Measurements from ENCODE around the gene RPTOR.

The RPTOR gene

DNA sequence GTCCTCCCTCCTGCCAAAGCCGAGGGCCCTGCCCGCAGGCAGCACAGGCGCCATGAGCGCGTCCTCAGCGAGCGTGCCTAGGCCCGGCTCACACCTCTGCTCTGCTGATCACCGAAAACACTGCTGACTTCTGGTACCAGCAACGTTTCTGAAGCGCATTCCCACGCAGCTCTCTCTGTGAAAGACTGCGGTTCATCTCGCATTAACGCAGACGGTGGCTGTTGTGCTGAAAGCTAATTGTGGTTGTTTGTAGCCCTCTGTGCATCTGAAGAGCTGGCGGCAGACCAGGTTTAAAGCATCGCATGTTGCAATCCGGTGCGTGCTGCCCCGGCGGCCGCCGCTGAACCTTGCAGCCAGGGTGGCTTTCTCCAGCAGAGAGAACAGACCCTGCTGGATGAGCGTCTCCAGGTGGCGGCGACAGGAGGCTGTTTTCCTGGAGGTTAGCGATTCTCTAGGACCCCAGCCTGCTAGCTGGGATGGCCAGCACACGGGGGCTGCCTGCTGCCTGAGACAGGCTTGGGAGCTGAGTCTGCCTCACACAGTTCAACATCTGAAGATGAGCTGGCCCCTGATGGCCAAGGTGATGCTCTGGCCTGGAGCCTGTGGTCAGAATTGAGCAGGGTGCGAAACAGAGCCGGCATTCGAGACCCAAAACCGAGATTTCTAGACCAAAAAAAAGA, 397.2 kb downstream of the RPTOR start:
- peak; percentile 74 for DNase-seq

DNA sequence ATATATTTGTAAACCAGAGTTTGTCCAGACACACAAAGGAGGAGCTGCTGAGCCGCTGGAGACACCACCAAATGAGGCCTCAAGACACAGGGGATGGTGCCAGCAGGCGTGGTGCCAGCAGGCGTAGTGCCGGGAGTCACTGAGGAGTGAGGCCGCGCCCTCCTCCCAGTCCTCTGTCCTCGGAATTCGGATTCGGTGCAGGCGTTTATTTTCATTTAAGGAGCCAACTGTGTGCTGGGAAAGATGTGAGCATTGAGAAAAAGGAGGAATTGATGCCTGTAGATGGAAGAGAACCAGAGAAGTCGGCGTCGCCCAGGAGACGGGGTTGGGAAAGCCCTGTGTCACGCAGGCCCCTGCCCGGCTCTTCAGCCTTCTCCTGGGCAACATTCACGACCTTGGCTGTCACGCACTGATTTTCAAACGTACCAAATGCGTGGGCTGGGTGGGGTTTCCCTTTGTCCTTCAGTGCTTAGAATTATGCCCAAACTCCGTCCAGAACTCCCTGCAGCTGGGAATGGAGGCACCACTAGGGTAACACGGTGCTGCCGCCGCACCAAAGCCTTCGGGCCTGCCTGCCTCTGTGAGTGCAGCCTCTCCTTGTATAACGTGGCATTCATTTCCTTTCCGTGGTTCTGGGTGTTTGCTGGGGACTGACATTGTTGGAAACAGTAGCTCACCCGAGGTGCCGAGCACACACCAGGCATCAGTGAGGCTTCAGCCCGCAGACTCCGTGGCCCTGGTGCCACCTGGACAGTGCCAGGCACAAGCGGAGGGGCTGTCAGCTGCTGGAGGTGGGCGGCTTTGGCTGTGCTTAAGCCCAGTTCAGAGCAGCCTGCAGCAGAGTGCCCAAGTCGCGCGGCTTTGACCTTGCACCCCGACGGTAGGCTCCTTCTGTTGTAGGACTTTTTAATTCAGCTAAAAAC, 398.0 kb downstream of the RPTOR start:
- DNase-seq: no peak

DNA sequence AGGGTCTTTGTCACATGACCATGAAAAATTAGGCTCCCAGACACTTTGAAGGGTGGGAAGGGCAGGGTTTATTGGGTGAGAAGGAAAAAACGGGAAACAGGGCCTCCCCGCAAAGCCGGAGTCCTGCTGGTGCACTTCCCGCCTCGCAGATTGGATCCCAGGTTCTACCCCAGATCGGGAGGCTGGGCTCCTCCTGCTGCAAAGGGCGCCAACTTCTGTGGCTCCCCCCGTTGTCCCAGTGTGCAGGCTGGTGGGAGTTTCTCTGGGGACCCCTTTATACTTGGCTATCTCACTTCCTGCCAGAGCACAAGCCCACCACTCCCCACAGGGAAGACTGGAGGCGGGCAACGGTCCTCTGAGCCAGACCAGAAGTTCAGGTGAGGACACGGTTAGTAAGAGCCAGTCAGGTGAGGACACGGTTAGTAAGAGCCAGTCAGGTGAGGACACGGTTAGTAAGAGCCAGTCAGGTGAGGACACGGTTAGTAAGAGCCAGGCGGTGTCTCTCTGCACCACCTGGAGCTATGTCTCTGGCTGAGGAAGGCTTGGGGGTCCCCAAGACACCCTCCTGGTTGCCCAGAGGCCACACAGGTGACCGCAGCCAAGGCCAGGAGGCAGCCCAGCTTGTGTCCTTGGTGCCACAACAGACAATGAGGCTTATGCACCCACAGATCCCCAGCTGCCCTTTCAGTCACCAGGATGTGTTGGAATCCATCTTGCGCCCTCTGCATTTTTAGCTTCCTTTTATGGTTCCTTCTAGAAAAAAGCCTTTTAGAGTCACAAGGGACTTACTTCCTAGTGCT, 398.9 kb downstream of the RPTOR start:
- no peak for DNase-seq

DNA sequence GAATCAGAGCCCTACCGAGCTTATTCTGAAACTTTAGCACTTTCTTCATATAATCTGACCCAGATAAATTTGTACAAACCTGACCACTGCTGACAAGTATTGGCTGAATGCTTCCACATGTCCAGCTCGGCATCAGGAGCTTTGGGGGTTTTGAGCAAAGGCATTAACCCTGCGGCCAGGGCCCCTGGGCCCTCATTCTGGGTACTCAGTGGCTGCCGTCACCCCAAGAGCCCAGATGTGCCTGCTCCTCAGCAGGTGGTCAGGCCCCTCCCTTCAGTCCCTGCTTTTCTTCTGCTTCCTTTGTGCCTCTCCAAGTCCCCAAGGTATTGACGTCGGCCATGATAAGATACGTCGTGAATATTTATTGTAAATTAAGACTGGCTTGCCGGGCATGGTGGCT, 399.7 kb downstream of the RPTOR start:
- no peak for DNase-seq

DNA sequence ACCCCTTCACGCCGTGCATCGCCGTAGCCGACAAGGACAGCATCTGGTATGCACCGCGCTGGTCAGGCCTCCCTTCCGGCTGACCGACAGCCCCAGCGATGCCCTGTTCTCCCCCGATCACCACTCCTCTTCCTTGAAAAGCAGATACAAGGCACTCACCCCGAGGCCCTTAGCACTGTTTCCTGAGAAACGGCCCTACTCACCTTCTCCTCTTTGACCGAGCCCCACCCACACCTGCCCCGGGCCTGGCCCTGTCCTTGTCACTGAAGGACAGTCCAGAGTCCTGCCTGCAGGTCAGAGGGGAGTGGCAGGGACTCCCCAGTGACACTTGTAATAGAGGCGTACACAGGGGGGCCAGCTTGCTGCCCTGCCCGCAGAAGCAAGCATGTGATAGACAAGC, 401.1 kb downstream of the RPTOR start:
- DNase-seq: no peak

DNA sequence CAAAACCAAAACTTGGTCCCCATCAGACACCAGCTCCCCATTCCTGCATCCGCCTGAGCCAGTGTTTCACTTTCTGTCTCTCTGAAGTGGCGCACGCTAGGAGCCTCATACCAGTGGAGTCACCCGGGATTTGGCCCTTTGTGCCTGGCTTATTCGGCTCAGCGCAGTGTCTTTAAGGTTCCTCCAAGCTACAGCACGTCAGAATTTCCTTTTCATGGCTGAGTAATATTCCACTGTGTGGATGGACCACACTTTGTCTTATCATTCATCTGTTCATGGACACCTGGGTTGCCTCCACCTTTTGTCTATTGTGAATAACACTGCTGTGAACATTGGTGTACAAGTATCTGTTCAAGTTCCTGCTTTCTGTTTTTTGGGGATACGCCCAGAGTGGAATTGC, 401.8 kb downstream of the RPTOR start:
- DNase-seq: no peak

DNA sequence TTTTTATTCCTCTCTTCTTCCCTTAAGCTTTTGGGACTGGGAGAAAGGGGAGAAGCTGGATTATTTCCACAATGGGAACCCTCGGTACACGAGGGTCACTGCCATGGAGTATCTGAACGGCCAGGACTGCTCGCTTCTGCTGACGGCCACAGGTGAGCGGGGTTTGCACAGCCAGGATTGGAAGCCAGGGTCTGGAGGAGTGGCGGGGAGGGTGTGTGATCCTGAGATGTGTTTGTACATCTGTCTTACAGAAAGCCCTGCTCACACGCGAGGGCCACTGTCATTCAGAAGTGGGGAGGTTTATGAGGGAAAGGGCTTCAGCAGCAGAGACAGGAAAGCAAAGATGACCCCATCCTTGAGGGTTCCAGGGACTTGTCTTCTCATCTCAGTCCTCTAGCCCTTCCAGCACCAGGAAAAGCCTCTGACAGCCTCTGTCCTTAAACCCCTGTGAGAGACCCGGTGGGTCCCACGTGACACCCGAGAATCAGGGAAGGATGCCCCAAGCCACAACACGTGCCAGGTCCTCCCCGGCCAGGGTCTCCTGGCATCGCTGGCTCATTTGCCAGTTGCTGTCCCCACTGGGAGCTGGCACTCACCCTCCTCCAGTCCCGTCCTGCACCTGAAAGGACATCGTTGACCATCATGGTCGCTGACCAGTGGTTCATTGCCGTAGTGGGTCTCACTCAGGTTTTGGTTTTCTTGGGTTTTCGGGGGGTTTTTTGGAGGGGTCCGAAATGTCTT, 402.7 kb downstream of the RPTOR start:
- DNase-seq: no peak

DNA sequence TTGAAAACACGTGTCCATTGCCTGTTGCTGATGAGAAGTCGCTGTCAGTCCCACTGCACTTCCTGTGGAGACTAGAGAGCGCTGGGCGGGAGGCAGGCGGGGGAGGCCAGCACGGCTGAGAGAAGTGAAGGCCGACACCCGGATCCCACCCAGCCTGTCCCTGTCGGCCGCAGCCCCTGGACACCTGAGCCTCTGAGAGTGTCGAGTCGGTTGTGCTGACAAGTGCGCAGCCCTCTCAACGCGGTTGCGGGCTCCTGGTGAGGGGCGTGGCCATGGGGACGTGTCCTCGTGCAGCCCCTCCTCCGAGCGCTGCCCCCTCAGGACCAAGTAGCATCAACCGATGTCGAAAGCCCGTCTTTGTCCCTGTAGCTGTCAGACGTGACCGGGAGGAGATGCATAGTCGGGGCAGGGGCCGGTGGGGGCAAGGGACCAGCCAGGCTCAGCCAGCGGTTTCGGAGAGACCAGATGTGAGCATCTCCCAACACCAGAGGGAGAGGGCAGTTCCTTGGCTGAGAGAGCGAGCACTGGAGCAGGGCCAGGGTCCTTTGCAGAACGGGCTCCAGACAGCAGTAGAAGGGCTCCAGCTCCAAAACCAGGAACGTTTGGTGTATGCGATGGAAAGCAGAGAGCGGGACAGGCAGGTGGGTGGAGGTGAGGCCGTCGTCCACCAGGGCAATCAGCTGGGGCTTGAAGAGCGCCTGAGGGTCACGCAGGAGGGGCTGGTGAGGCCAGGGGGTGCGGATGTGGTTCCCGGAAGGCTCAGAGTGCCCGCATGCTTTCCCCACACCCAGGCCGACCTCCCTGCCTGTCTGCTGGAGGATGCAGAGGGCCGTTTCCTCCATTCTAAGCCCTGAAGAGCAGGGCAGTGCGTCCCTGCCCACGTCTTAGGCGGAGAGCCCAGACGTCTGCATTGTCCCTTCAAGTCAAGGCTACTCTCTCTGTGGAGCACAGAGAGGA, 403.7 kb downstream of the RPTOR start:
- DNase-seq: no peak

DNA sequence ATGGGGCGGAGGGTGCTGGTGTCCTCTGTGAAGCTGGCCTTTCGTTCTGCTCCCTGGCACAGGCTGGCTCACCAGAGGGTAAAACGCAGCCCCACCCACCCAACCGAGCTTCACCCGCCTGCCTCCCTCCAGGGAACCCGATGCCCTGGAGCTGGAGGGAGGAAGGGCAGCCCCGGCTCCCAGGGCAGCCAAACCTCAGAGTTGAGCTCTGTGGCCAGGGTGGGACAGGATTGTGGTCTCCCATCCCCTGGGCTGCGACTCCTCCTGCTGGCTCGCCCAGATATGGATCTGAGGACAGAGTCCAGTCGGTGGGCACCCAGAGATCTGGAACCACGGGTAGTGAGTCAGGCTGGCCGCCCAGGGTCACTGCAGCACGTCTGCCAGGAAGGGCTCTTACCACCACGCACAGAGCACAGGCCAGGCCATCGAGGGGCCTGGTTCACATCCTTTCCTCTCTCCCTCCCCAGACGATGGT, 404.4 kb downstream of the RPTOR start:
- no peak for DNase-seq

DNA sequence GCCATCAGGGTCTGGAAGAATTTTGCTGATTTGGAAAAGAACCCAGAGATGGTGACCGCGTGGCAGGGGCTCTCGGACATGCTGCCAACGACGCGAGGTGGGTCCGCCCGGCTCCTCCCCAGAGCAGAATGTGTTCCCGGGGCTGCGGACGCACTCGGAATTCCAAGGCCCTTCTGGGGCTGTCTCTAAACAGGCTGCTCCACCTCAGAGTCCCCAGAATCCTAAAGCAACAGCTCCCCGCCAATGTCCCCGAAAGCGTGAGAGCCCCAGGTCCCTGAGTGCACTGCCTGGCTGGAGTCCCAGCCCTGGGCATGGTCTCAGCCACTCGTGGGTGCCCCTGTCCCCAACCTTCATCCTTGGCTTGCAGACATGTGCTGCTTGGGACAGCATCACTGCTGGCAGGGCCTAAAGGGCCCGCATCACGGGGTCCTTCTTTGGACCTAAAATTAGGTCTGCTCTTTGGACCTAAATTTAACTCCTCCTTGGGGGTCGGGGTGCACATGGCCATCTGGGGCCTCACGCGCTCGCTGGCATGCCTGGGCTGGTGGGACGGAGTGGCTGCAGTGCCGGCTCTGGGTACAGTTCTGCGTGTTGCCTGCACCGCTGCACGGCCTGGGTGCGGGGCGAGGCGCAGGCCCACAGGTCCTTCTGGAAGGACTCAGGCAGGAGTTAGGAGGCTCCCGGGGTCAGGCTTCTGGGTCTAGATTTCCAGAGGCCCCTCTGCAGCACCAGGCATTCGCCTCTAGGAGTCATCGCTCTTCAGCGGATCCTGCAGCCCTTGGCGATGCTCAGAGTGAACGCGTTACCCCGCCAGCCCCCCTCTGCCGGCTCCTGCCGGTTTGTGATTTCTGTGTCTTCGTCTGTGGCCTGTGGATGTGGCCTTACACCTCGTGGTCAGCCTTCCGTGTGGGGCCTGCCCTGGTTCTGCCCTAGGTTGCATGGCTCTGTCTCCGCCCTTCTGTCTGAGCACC, 405.1 kb downstream of the RPTOR start:
- peak; percentile 38 for DNase-seq

DNA sequence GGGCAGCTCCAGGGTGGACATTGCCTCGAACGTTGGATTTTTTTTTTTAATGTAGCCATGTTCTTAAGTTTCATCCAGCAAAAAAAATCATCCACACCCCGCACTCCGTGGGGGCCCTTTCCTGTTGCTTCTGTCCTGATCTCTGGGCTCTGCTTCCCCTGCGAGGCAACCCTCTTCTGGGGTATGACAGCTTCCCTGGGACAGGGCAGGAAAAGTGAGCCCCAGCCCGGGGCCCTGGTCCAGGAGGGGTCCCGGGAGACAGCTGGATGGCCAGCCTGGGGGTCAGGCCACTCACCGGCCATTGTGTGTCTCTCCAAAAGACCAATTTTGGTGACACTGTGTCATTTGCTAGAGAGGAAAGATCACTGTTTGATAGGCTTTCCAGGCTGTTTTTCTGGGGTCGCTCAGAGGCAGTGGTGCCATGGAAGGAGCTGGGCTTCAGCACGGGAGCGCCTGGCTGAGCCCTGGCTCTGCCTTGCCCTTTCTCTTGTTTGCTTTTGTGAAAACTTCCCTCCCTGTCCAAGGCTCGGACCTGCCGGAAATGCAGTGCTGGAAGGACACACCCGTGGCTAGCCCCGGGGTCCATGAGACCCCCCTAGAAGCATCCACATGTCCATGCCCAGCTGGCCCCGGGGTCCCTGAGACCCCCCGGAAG, 406.0 kb downstream of the RPTOR start:
- DNase-seq: no peak

DNA sequence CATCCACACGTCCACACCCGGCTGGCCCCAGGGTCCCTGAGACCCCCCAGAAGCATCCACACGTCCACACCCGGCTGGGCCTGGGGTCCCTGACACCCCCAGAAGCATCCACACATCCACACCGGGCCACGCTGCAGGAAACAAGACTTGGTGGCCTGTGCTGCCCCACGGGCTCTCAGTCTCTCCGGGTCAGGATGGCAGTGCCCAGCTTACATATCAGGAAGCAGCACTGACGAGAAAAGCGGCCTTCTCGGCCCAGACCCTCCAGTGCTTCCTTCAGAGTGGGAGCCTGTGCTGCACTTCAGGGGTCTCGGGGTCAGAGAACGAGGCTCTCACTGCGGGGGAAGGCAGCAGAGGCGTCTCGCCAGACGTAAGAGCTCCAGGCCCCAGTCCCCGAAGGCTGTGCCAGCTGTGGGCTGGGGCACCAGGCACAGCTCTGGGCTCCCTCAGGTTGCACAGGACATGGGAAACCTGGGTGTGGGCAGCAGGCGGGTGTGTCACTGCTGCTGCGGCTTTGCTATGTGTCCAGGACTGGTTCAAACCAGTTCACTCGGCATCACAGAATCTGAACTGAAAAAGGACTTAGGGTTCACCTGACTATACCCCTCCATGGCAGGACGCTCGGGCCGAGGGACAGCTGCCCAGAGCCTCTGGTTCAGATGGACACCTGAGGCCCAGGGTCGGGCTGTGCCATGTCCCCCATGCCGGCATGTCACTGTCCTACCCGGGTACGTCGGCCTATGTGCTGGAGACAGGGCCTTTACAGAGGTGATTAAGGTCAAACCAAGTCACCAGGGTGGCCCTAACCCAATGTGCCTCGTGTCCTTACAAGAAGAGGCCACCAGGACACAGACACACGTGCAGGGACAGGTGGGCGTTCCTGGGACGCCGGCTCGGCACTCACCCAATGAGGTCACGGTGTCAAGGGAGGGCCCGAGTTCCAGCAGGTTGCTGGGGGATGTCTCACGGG, 406.8 kb downstream of the RPTOR start:
- DNase-seq: no peak

DNA sequence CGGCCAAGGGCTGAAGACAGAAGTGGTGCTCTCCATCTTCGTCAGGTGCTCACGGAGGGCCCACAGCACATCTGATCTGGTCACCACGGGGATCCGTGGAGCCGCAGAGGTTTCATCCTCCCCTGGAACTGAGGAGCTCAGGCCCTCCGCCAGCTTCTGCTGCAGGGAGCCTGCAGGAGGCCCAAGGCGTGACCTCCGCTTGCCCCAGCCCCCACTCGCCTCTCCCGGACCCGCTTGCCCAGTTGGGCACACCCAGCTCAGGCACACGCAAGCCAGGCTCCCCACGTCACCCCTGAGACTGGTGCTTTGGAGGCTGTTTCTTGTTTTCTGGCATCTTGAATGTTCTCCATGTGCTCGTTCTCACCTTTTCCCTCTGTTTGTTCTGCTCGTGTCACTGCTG, 407.7 kb downstream of the RPTOR start:
- no peak for DNase-seq

DNA sequence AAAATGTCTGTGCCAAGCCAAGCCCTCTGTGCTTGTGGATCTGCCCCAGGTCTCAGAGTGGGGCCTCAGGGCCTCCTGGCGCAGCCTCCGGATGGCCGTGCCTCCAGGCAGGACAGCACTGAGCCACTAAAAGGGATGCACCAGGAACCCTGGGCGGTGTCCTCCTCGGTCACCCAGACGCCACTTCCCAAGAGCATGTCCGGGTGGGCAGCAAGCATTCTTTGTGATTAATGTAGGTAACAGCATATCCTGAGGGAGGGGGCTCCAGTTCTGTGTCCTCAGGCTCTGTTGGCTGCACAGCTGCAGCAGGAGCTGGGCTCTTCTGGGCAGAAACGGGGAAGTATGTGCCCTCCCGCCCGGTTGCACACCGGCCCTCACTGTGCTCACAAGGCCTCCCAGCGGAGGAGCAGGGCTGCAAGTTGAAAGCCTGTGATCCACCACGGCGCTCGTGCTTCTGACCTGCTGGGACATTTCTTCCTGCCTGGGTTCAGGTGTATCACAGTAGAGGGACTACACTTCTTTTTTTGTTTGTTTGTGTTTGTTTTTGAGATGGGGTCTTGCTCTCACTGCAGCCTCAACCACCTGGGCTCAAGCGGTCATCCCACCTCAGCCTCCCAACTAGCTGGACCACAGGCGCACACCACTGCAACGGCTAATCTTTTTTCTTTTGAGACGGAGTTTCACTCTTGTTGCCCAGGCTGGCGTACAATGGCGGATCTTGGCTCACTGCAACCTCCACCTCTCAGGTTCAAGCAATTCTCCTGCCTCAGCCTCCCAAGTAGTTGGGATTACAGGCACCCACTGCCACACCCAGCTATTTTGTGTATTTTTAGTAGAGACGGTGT, 409.1 kb downstream of the RPTOR start:
- no peak for DNase-seq

DNA sequence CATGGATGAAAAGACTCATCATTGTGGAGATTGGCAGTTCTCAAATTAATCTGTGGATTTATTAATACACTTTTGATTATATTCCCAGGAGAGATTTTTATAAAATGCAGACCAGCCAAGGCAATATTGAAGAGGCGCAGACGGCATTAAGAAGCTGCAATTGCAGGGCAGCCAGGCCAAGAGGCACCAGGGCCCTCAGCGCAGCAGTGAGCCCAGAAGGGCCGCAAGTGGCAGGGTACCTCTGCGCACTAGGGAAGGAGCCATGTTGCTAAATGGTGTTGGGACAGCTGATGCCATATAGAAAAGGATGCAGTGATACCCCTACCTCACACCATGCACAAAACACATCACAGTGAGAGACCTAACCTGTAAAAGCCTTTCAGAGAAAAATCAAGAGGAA, 410.4 kb downstream of the RPTOR start:
- DNase-seq: no peak

DNA sequence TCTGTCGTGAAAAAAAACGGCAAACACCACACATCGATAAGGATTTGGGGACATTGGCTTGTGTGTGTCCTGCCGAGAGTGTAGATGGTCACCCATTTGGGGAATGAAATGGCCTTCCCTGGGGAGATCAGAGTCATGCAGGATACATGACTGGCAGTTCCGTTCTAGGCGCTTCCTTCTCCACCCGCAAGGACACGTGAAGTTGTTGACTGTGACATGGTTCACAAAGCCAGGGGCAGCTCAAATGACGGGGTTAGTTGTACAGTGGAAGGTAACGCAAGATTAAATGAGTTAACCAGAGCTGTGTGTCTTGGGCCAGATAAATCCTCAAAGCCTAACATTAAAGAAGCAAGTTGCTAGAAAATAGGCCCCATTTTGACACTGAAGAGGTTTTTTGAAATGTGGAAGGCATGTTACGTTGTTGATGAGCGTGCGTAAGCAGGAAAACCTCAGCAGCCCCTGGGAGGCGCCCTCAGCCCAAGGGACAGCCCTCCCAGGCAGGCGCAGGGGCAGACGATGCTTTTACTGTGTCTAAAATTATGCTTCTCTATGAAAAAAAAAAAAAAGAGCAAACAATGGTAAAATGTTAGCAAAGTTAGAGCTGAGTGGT, 411.1 kb downstream of the RPTOR start:
- no peak for DNase-seq

Measured in NCI-H1694 (cell line).